Activated CD4-positive, alpha-beta T cell treated with anti-CD3 and anti-CD28 coated beads, Interleukin-2, Interleukin-4, amounts not matched to agents 100 ng/mL and 50 ng/mL, durations not matched to agents 16 hours and 8 hours (primary cell): ENCODE results near the gene ARFRP1.
A peak's percentile ranks its signal among the peaks of the same experiment; 100 is the strongest.
"Not testable (repeated sequence)": the region's sequence is repeated elsewhere in the genome, so short reads cannot be mapped to it uniquely, and the experiment has no call there.

ENCODE experiments used
- DNase-seq: peaks from one replicate; pipeline ENCODE4 v3.0.0-alpha.2; 2020; ENCODE audit warnings: low spot score

ARFRP1 gene

GRCh38 chr20:63675681-63676368 is 32.0 kb downstream of the ARFRP1 start:
- DNase-seq, result no peak

GRCh38 chr20:63673951-63674350 is 33.8 kb downstream of the ARFRP1 start:
- DNase-seq, result no peak

GRCh38 chr20:63672666-63673065 is 35.1 kb downstream of the ARFRP1 start:
- DNase-seq, result no peak

- DNase-seq, result not testable (repeated sequence)
Observed at GRCh38 chr20:63671695-63672094, 36.1 kb downstream of the ARFRP1 start.

GRCh38 chr20:63668351-63668750 is 39.4 kb downstream of the ARFRP1 start:
- DNase-seq, result no peak

GRCh38 chr20:63667858-63668257 is 39.9 kb downstream of the ARFRP1 start:
- DNase-seq, result no peak

- DNase-seq, result no peak
Observed at GRCh38 chr20:63665708-63666107, 42.1 kb downstream of the ARFRP1 start.

- DNase-seq, result no peak
Observed at GRCh38 chr20:63664861-63665594, 42.7 kb downstream of the ARFRP1 start.

- no peak for DNase-seq
Observed at GRCh38 chr20:63664143-63664851, 43.5 kb downstream of the ARFRP1 start.

GRCh38 chr20:63663332-63664066 is 44.3 kb downstream of the ARFRP1 start:
- DNase-seq, result no peak

GRCh38 chr20:63662813-63663189 is 45.0 kb downstream of the ARFRP1 start:
- no peak for DNase-seq

GRCh38 chr20:63661959-63662812 is 45.6 kb downstream of the ARFRP1 start:
- DNase-seq, result no peak

GRCh38 chr20:63661108-63661507 is 46.7 kb downstream of the ARFRP1 start:
- DNase-seq, result no peak

- no peak for DNase-seq
Observed at GRCh38 chr20:63660622-63661021, 47.2 kb downstream of the ARFRP1 start.

- DNase-seq, result not testable (repeated sequence)
Observed at GRCh38 chr20:63660174-63660573, 47.6 kb downstream of the ARFRP1 start.

- no peak for DNase-seq
Observed at GRCh38 chr20:63659370-63659769, 48.4 kb downstream of the ARFRP1 start.

- peak; percentile 28 for DNase-seq
Observed at GRCh38 chr20:63658749-63659187, 49.0 kb downstream of the ARFRP1 start.

GRCh38 chr20:63657937-63658748 is 49.6 kb downstream of the ARFRP1 start, which contains the start of gene RTEL1:
TSS of gene RTEL1 (plus strand) at chr20:63658312. CDS start at chr20:63659403, 1,091 bp downstream.
- peak; percentile 88 for DNase-seq

GRCh38 chr20:63657260-63657936 is 50.4 kb downstream of the ARFRP1 start:
- no peak for DNase-seq

GRCh38 chr20:63656451-63656850 is 51.3 kb downstream of the ARFRP1 start:
- DNase-seq, result no peak
